Ramos (cell line): Measurements from ENCODE around the gene FSTL5.
"Not testable (repeated sequence)": the region's sequence is repeated elsewhere in the genome, so short reads cannot be mapped to it uniquely, and the experiment has no call there.

Experiments used
- in situ Hi-C: fragments of 300-500 bp; cut with MboI; formaldehyde crosslinking; loops from one replicate; pipeline ENCODE4 v1.14.3; 2022; ENCODE audit warnings: low sequenced_read_pairs; ENCODE audit not compliant: unreplicated experiment

Gene FSTL5

GRCh38 chr4:161760008-161760407, 403.8 kb downstream of the FSTL5 start:
- in situ Hi-C loops: no loop called here

- in situ Hi-C loops: not testable (repeated sequence)
These were observed 405.4 kb downstream of the FSTL5 start for GRCh38 chr4:161758412-161758811.

- in situ Hi-C loops: no loop called here
These were observed 434.9 kb downstream of the FSTL5 start for GRCh38 chr4:161728929-161729328.

GRCh38 chr4:161721947-161722346, 441.9 kb downstream of the FSTL5 start:
- in situ Hi-C loops: no loop called here

GRCh38 chr4:161717084-161717483, 446.7 kb downstream of the FSTL5 start:
- in situ Hi-C loops: no loop called here

GRCh38 chr4:161714931-161715330, 448.9 kb downstream of the FSTL5 start:
- in situ Hi-C loops: no loop called here

GRCh38 chr4:161714022-161714751, 449.6 kb downstream of the FSTL5 start:
- in situ Hi-C loops: no loop called here

- in situ Hi-C loops: no loop called here
These were observed 459.1 kb downstream of the FSTL5 start for GRCh38 chr4:161704653-161705052.

- in situ Hi-C loops: no loop called here
These were observed 459.8 kb downstream of the FSTL5 start for GRCh38 chr4:161704040-161704439.

GRCh38 chr4:161702287-161702686, 461.5 kb downstream of the FSTL5 start:
- in situ Hi-C loops: no loop called here

- in situ Hi-C loops: no loop called here
These were observed 466.9 kb downstream of the FSTL5 start for GRCh38 chr4:161696944-161697343.

- in situ Hi-C loops: no loop called here
These were observed 483.7 kb downstream of the FSTL5 start for GRCh38 chr4:161680146-161680545.

- in situ Hi-C loops: no loop called here
These were observed 499.1 kb downstream of the FSTL5 start for GRCh38 chr4:161664740-161665139.

GRCh38 chr4:161663844-161664243, 500.0 kb downstream of the FSTL5 start:
- in situ Hi-C loops: no loop called here

- in situ Hi-C loops: no loop called here
These were observed 505.1 kb downstream of the FSTL5 start for GRCh38 chr4:161658676-161659075.

- in situ Hi-C loops: no loop called here
These were observed 506.2 kb downstream of the FSTL5 start for GRCh38 chr4:161657616-161658015.

GRCh38 chr4:161656594-161656993, 507.2 kb downstream of the FSTL5 start:
- in situ Hi-C loops: no loop called here

GRCh38 chr4:161655148-161655547, 508.7 kb downstream of the FSTL5 start:
- in situ Hi-C loops: no loop called here

GRCh38 chr4:161653697-161654096, 510.1 kb downstream of the FSTL5 start:
- in situ Hi-C loops: no loop called here

- in situ Hi-C loops: no loop called here
These were observed 512.2 kb downstream of the FSTL5 start for GRCh38 chr4:161651586-161651985.

GRCh38 chr4:161650812-161651211, 513.0 kb downstream of the FSTL5 start:
- in situ Hi-C loops: no loop called here

- in situ Hi-C loops: no loop called here
These were observed 516.0 kb downstream of the FSTL5 start for GRCh38 chr4:161647757-161648156.
